SK-N-SH treated with all-trans-retinoic acid at 6 μM for 48 hours (cell line): ENCODE data around the gene CDK6.

ENCODE experiments used
- ATAC-seq: fragments of 200-7000 bp; cut with Tn5 transposase; 3 replicates; pipeline ENCODE4 v1.9.1; 2020; ENCODE audit warnings: mild to moderate bottlenecking, moderate library complexity
- ARNTL ChIP-seq: fragments of 450-650 bp; formaldehyde crosslinking; IDR thresholded peaks from 2 replicates; pipeline ENCODE4 v1.5.0; 2020; ENCODE audit warnings: low read depth, mild to moderate bottlenecking, moderate library complexity, borderline replicate concordance
- BACH2 ChIP-seq: fragments of 250-450 bp; sonication (Bioruptor Pico); IDR thresholded peaks from 2 replicates; pipeline ENCODE4 v1.9.0; 2021; ENCODE audit warnings: mild to moderate bottlenecking, borderline replicate concordance
- CSDC2 ChIP-seq: fragments of 250-450 bp; sonication (Bioruptor Pico); IDR thresholded peaks from 2 replicates; pipeline ENCODE4 v1.5.0; 2020; ENCODE audit warnings: mild to moderate bottlenecking, moderate library complexity
- ESRRG ChIP-seq: fragments of 250-450 bp; sonication (Bioruptor Pico); IDR thresholded peaks from 2 replicates; pipeline ENCODE4 v1.6.1; 2021; ENCODE audit warnings: mild to moderate bottlenecking
- GLIS3 ChIP-seq: fragments of 250-450 bp; sonication (Bioruptor Pico); IDR thresholded peaks from 2 replicates; pipeline ENCODE4 v1.5.0; 2020; ENCODE audit warnings: mild to moderate bottlenecking, moderate library complexity
- ISL1 ChIP-seq: fragments of 250-450 bp; sonication (Bioruptor Pico); IDR thresholded peaks from 2 replicates; pipeline ENCODE4 v2.1.2; 2022; ENCODE audit warnings: mild to moderate bottlenecking, moderate library complexity
- OSR1 ChIP-seq: fragments of 250-450 bp; sonication (Bioruptor Pico); IDR thresholded peaks from 2 replicates; pipeline ENCODE4 v1.8.0; 2022; ENCODE audit warnings: moderate library complexity, mild to moderate bottlenecking, inconsistent platforms
- PPARA ChIP-seq: fragments of 250-450 bp; sonication (Bioruptor Pico); IDR thresholded peaks from 2 replicates; pipeline ENCODE4 v1.5.0; 2020; ENCODE audit warnings: mild to moderate bottlenecking, borderline replicate concordance
- RARB ChIP-seq: fragments of 250-450 bp; sonication (Bioruptor Pico); IDR thresholded peaks from 2 replicates; pipeline ENCODE4 v1.8.0; 2021; ENCODE audit warnings: mild to moderate bottlenecking, moderate library complexity
- SNAI2 ChIP-seq: fragments of 250-450 bp; sonication (Bioruptor Pico); IDR thresholded peaks from 2 replicates; pipeline ENCODE4 v1.5.0; 2020; ENCODE audit warnings: mild to moderate bottlenecking, moderate library complexity
- TCF4 ChIP-seq: fragments of 250-450 bp; sonication (Bioruptor Pico); IDR thresholded peaks from 2 replicates; pipeline ENCODE4 v1.8.0; 2021; ENCODE audit warnings: mild to moderate bottlenecking, moderate library complexity, borderline replicate concordance
- TOX ChIP-seq: fragments of 250-450 bp; sonication (Bioruptor Pico); IDR thresholded peaks from 2 replicates; pipeline ENCODE4 v1.8.0; 2021; ENCODE audit warnings: mild to moderate bottlenecking, moderate library complexity, borderline replicate concordance
- ZC3H10 ChIP-seq: fragments of 250-450 bp; sonication (Bioruptor Pico); IDR thresholded peaks from 2 replicates; pipeline ENCODE4 v1.5.1; 2021; ENCODE audit warnings: mild to moderate bottlenecking, moderate library complexity
- ZFP3 ChIP-seq: fragments of 250-450 bp; sonication (Bioruptor Pico); IDR thresholded peaks from 2 replicates; pipeline ENCODE4 v1.5.0; 2020; ENCODE audit warnings: mild to moderate bottlenecking, moderate library complexity
- ZFP30 ChIP-seq: fragments of 450-650 bp; formaldehyde crosslinking; IDR thresholded peaks from 2 replicates; pipeline ENCODE4 v1.5.0; 2022; ENCODE audit warnings: mild to moderate bottlenecking, moderate library complexity
- ZNF565 ChIP-seq: fragments of 450-650 bp; formaldehyde crosslinking; conservative IDR thresholded peaks from 2 replicates; pipeline ENCODE4 v1.5.0; 2020; ENCODE audit warnings: low read depth, mild to moderate bottlenecking, moderate library complexity
- ZNF70 ChIP-seq: fragments of 450-650 bp; formaldehyde crosslinking; IDR thresholded peaks from 2 replicates; pipeline ENCODE4 v1.5.0; 2020; ENCODE audit warnings: mild to moderate bottlenecking, moderate library complexity
- ZNF8 ChIP-seq: fragments of 450-650 bp; formaldehyde crosslinking; IDR thresholded peaks from 2 replicates; pipeline ENCODE4 v1.5.0; 2020; ENCODE audit warnings: mild to moderate bottlenecking, moderate library complexity
- TF ChIP-seq, protein P1 (sequence below): fragments of 250-450 bp; sonication (Bioruptor Pico); IDR thresholded peaks from 2 replicates; pipeline ENCODE4 v1.8.0; 2020; ENCODE audit warnings: mild to moderate bottlenecking, moderate library complexity, borderline replicate concordance
- TF ChIP-seq, protein P2 (sequence below): fragments of 250-450 bp; sonication (Bioruptor Pico); IDR thresholded peaks from 2 replicates; pipeline ENCODE4 v1.5.1; 2020; ENCODE audit warnings: low read depth, mild to moderate bottlenecking, moderate library complexity
- TF ChIP-seq, protein P3 (sequence below): fragments of 250-450 bp; sonication (Bioruptor Pico); IDR thresholded peaks from 2 replicates; pipeline ENCODE4 v1.5.0; 2020; ENCODE audit warnings: mild to moderate bottlenecking, moderate library complexity
- TF ChIP-seq, protein P4 (sequence below): fragments of 250-450 bp; sonication (Bioruptor Pico); IDR thresholded peaks from 2 replicates; pipeline ENCODE4 v1.8.0; 2021; ENCODE audit warnings: low read depth, mild to moderate bottlenecking, moderate library complexity, borderline replicate concordance

The CDK6 gene

DNA sequence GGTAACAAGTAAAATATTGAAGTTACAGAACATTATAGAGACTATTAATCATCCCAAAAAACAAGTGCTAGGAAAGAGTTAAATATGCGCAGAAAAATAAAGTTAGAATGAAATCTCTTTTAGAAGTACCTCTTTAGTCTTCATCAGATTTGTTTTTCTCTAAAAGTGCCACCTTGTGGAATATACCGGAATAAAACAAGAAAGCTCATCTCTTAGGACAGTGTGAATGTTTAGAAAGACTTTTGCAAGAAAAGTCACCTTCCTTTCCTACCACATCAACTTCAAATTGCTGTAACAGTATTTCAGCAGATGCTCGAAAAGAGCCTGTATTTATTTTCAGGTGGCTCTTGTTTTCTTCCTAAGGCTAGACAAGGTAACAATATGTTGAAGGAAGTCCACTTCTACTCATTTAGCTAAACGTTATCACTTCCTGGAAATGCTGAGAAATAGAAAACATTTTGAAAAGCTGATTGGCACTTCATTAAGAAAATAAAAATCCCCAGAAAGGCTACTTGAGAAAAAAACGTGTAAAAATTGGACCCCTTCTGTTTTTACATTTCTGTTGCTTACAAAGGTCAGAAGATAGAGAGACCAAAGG lies 226.4 kb downstream of the CDK6 start:
- TF ChIP-seq TCF4 (CRISPR knock-in tag) (no peak), PPARA (CRISPR knock-in tag) (no peak), ZNF70 (no peak), OSR1 (CRISPR knock-in tag) (no peak), ESRRG (no peak), BACH2 (CRISPR knock-in tag) (no peak), ZC3H10 (CRISPR knock-in tag) (no peak), ARNTL (CRISPR knock-in tag) (no peak), RARB (CRISPR knock-in tag) (no peak), ZNF565 (no peak), SNAI2 (CRISPR knock-in tag) (no peak), ISL1 (CRISPR knock-in tag) (no peak), ZFP3 (no peak), ZFP30 (CRISPR knock-in tag) (no peak), CSDC2 (CRISPR knock-in tag) (no peak), GLIS3 (no peak), ZNF8 (no peak)
- TF ChIP-seq, protein P1, sequence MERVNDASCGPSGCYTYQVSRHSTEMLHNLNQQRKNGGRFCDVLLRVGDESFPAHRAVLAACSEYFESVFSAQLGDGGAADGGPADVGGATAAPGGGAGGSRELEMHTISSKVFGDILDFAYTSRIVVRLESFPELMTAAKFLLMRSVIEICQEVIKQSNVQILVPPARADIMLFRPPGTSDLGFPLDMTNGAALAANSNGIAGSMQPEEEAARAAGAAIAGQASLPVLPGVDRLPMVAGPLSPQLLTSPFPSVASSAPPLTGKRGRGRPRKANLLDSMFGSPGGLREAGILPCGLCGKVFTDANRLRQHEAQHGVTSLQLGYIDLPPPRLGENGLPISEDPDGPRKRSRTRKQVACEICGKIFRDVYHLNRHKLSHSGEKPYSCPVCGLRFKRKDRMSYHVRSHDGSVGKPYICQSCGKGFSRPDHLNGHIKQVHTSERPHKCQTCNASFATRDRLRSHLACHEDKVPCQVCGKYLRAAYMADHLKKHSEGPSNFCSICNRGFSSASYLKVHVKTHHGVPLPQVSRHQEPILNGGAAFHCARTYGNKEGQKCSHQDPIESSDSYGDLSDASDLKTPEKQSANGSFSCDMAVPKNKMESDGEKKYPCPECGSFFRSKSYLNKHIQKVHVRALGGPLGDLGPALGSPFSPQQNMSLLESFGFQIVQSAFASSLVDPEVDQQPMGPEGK (CRISPR knock-in tag), result no peak
- TF ChIP-seq, protein P2, sequence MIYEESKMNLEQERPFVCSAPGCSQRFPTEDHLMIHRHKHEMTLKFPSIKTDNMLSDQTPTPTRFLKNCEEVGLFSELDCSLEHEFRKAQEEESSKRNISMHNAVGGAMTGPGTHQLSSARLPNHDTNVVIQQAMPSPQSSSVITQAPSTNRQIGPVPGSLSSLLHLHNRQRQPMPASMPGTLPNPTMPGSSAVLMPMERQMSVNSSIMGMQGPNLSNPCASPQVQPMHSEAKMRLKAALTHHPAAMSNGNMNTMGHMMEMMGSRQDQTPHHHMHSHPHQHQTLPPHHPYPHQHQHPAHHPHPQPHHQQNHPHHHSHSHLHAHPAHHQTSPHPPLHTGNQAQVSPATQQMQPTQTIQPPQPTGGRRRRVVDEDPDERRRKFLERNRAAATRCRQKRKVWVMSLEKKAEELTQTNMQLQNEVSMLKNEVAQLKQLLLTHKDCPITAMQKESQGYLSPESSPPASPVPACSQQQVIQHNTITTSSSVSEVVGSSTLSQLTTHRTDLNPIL (CRISPR knock-in tag), result no peak
- TF ChIP-seq, protein P3, sequence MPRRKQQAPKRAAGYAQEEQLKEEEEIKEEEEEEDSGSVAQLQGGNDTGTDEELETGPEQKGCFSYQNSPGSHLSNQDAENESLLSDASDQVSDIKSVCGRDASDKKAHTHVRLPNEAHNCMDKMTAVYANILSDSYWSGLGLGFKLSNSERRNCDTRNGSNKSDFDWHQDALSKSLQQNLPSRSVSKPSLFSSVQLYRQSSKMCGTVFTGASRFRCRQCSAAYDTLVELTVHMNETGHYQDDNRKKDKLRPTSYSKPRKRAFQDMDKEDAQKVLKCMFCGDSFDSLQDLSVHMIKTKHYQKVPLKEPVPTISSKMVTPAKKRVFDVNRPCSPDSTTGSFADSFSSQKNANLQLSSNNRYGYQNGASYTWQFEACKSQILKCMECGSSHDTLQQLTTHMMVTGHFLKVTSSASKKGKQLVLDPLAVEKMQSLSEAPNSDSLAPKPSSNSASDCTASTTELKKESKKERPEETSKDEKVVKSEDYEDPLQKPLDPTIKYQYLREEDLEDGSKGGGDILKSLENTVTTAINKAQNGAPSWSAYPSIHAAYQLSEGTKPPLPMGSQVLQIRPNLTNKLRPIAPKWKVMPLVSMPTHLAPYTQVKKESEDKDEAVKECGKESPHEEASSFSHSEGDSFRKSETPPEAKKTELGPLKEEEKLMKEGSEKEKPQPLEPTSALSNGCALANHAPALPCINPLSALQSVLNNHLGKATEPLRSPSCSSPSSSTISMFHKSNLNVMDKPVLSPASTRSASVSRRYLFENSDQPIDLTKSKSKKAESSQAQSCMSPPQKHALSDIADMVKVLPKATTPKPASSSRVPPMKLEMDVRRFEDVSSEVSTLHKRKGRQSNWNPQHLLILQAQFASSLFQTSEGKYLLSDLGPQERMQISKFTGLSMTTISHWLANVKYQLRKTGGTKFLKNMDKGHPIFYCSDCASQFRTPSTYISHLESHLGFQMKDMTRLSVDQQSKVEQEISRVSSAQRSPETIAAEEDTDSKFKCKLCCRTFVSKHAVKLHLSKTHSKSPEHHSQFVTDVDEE (CRISPR knock-in tag), result no peak
- peak; percentile 62 for ATAC-seq

DNA sequence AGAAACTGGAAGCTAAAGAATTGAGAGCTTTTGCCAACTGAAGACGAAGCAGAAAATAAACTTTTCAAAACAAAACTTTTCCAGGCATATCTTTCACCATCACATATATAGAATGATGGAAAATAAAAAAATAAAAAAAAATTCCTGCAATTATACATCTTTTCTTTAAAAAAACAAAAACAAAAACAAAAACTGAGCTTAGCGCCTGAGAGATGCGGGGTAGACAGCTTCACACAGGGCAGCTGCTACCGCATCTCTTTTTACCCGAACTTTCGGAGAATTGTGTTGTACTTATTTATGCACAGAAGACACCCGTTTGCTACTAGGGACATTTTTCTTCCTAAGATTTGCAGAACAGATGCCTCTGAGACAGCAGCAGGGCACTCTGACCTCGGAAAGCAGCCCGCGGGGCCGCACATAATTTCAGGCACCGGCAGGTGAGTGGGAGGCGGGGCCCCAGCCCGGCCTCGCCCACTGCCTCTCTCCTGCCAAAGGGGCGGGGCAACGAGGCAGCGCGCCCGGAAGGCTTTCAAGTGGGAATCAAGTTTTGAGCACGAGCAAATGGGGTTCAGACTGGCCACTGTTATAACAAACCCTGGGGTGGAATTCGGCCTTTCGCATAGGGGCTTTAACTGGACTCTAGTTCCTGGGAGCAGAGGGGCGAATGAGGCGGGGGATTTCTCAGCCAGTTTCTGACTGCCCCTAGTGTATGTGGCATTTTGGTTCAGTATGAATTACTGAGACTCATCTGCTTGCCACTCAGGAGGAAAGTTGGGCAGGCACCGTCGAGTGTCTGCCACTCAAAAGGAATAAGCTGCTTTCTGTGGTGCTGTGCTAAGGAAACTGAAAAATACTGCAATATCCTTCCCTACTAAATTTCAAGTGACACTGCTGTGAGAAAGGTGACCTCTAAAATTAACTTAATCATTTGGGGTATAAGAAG lies 227.7 kb downstream of the CDK6 start:
- TF ChIP-seq, protein P2 (CRISPR knock-in tag), result no peak
- no peak for TF ChIP-seq TOX
- TF ChIP-seq ISL1 (CRISPR knock-in tag), result no peak
- no peak for TF ChIP-seq ZFP3
- TF ChIP-seq, protein P1 (CRISPR knock-in tag), result no peak
- TF ChIP-seq, protein P4, sequence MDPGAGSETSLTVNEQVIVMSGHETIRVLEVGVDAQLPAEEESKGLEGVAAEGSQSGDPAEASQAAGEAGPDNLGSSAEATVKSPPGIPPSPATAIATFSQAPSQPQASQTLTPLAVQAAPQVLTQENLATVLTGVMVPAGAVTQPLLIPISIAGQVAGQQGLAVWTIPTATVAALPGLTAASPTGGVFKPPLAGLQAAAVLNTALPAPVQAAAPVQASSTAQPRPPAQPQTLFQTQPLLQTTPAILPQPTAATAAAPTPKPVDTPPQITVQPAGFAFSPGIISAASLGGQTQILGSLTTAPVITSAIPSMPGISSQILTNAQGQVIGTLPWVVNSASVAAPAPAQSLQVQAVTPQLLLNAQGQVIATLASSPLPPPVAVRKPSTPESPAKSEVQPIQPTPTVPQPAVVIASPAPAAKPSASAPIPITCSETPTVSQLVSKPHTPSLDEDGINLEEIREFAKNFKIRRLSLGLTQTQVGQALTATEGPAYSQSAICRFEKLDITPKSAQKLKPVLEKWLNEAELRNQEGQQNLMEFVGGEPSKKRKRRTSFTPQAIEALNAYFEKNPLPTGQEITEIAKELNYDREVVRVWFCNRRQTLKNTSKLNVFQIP (CRISPR knock-in tag), result no peak
- TF ChIP-seq RARB (CRISPR knock-in tag), result no peak
- no peak for TF ChIP-seq ESRRG
- TF ChIP-seq ZNF8, result no peak
- TF ChIP-seq OSR1 (CRISPR knock-in tag), result no peak
- no peak for TF ChIP-seq ZNF70
- no peak for TF ChIP-seq ZNF565
- TF ChIP-seq SNAI2 (CRISPR knock-in tag), result no peak
- TF ChIP-seq ZC3H10 (CRISPR knock-in tag), result no peak
- no peak for TF ChIP-seq PPARA (CRISPR knock-in tag)
- no peak for ATAC-seq
